HepG2 (cell line): Measurements from ENCODE around the gene NLRX1. TPM values are rescaled to one million over a fixed set of nuclear protein-coding genes. Genes with fewer than 3 reads are reported as not detected.
A peak's percentile ranks its signal among the peaks of the same experiment; 100 is the strongest.

ENCODE experiments used
- ATAC-seq: fragments of 200-7000 bp; cut with Tn5 transposase; 3 replicates; pipeline ENCODE4 v1.9.1; 2020; ENCODE audit warnings: mild to moderate bottlenecking, moderate library complexity
- BruUV-seq: library from RNA; stranded (reverse); fragments of 400-500 nt; replicated peaks from 2 replicates; lab custom pipeline; 2021; lab: Mats Ljungman, UMichigan
- CTCF ChIA-PET: fragments of 300-600 bp; formaldehyde crosslinking; extraction: SDS; loops from one replicate; lab custom pipeline; 2021; ENCODE audit warnings: low total read pairs, inconsistent platforms, low intra/inter-chr PET ratio; lab: Yijun Ruan, JAX
- POLR2A ChIA-PET: fragments of 350-600 bp; sonication (Branson Sonifier 250); formaldehyde crosslinking; loops from one replicate; lab custom pipeline; 2020; ENCODE audit warnings: antibody characterized with exemption, inconsistent platforms; lab: Yijun Ruan, JAX
- DNase-seq: peaks from one replicate; pipeline ENCODE4 v3.0.0-alpha.2; 2015; ENCODE audit warnings: low spot score
- FAIRE-seq: peaks from 3 replicates; lab custom pipeline; 2011; peaks lifted over from hg19 to GRCh38; lab: Jason Lieb, UNC
- H2AFZ ChIP-seq: one replicate; pipeline ENCODE4 v1.6.1; 2011; ENCODE audit warnings: low read length, inconsistent platforms
- H3K27ac ChIP-seq: fragments of 300-600 bp; 3 replicates; pipeline ENCODE4 v1.8.0; 2011; ENCODE audit warnings: mixed run types, mild to moderate bottlenecking, mixed read lengths, low read length, inconsistent platforms; ENCODE audit not compliant: insufficient read depth; ENCODE audit errors: extremely low read length
- H3K27me3 ChIP-seq, 2 experiments: fragments of 200-600 bp in 1 of 2; 2 replicates in 1 of 2; 3 replicates in 1 of 2; pipeline versions ENCODE4 v1.6.0 to v1.8.0; 2011; ENCODE audit warnings: low read length in 2 of 2, mild to moderate bottlenecking in 2 of 2, moderate library complexity in 2 of 2, inconsistent platforms in 1 of 2; ENCODE audit not compliant: insufficient read depth in 2 of 2, control insufficient read depth in 1 of 2
- H3K36me3 ChIP-seq, 2 experiments: fragments of 200-600 bp in 1 of 2; replicated peaks in 1 of 2; 2 replicates in 1 of 2; 3 replicates in 1 of 2; pipeline versions ENCODE4 v1.5.1 to v1.8.0; 2011; ENCODE audit warnings: low read length in 2 of 2, inconsistent platforms in 1 of 2; ENCODE audit not compliant: insufficient read depth in 2 of 2, control insufficient read depth in 1 of 2
- H3K4me1 ChIP-seq: 2 replicates; pipeline ENCODE4 v1.5.1; 2012; ENCODE audit warnings: low read length, inconsistent platforms; ENCODE audit not compliant: insufficient read depth
- H3K4me2 ChIP-seq: 2 replicates; pipeline ENCODE4 v1.6.0; 2011; ENCODE audit warnings: low read depth, low read length, inconsistent platforms
- H3K4me3 ChIP-seq, 3 experiments: fragments of 200-600 bp in 1 of 3; sonication (generic), shearing (Covaris generic) in 1 of 3; replicated peaks in 1 of 3; 2 replicates each; pipeline ENCODE4 v1.5.1; 2011 to 2016; ENCODE audit warnings: low read length in 3 of 3, inconsistent platforms in 2 of 3, low read depth in 2 of 3, mild to moderate bottlenecking in 2 of 3, control low read depth in 1 of 3, mixed read lengths in 1 of 3; ENCODE audit not compliant: insufficient read depth in 1 of 3
- H3K79me2 ChIP-seq: one replicate; pipeline ENCODE4 v1.6.1; 2011; ENCODE audit warnings: low read length, inconsistent platforms; ENCODE audit not compliant: insufficient read depth
- H3K9ac ChIP-seq: 2 replicates; pipeline ENCODE4 v1.6.0; 2011; ENCODE audit warnings: mild to moderate bottlenecking, low read depth, low read length, inconsistent platforms; ENCODE audit not compliant: insufficient read depth
- H3K9me3 ChIP-seq: 2 replicates; pipeline ENCODE4 v1.5.1; 2012; ENCODE audit warnings: mild to moderate bottlenecking, low read length
- H4K20me1 ChIP-seq: 2 replicates; pipeline ENCODE4 v1.6.0; 2011; ENCODE audit warnings: inconsistent platforms, mild to moderate bottlenecking, low read length, moderate library complexity; ENCODE audit not compliant: insufficient read depth
- FIP1L1 ChIP-seq: fragments of 200-400 bp; formaldehyde crosslinking; IDR thresholded peaks from 2 replicates; pipeline ENCODE4 v1.6.1; 2018; ENCODE audit warnings: low read depth, mild to moderate bottlenecking, low read length, moderate library complexity, borderline replicate concordance; ENCODE audit not compliant: insufficient read depth
- HOXA3 ChIP-seq: sonication (generic); formaldehyde crosslinking; IDR thresholded peaks from 2 replicates; pipeline ENCODE4 v1.5.0; 2020; ENCODE audit warnings: missing genetic modification reagents
- RELA ChIP-seq: sonication (generic); formaldehyde crosslinking; IDR thresholded peaks from 2 replicates; pipeline ENCODE4 v1.4.0; 2020; ENCODE audit warnings: missing genetic modification reagents
- RNF2 ChIP-seq: fragments of 450-650 bp; conservative IDR thresholded peaks from 2 replicates; pipeline ENCODE4 v1.6.1; 2016; ENCODE audit warnings: low read depth
- SMARCE1 ChIP-seq: fragments of 450-650 bp; IDR thresholded peaks from 2 replicates; pipeline ENCODE4 v1.6.1; 2017; ENCODE audit warnings: borderline replicate concordance
- THYN1 ChIP-seq: sonication (generic); formaldehyde crosslinking; IDR thresholded peaks from 2 replicates; pipeline ENCODE4 v1.8.1; 2023; ENCODE audit warnings: low read depth, mild to moderate bottlenecking, moderate library complexity, missing genetic modification reagents, borderline replicate concordance
- YEATS4 ChIP-seq: sonication (generic); formaldehyde crosslinking; IDR thresholded peaks from 2 replicates; pipeline ENCODE4 v1.4.0; 2020; ENCODE audit warnings: missing genetic modification reagents, borderline replicate concordance
- ZC3H13 ChIP-seq: sonication (generic); formaldehyde crosslinking; IDR thresholded peaks from 2 replicates; pipeline ENCODE4 v1.8.1; 2023; ENCODE audit warnings: mild to moderate bottlenecking, missing genetic modification reagents, moderate library complexity
- ZNF282 ChIP-seq: fragments of 450-650 bp; IDR thresholded peaks from 2 replicates; pipeline ENCODE4 v1.6.1; 2018; ENCODE audit not compliant: partially characterized antibody
- ZNF550 ChIP-seq: sonication (generic); formaldehyde crosslinking; IDR thresholded peaks from 2 replicates; pipeline ENCODE4 v1.4.0; 2020; ENCODE audit warnings: mild to moderate bottlenecking, missing genetic modification reagents, borderline replicate concordance
- ZNF556 ChIP-seq: sonication (generic); formaldehyde crosslinking; IDR thresholded peaks from 2 replicates; pipeline ENCODE4 v1.4.0; 2020; ENCODE audit warnings: mild to moderate bottlenecking, missing genetic modification reagents, borderline replicate concordance
- ZNF766 ChIP-seq: sonication (generic); formaldehyde crosslinking; IDR thresholded peaks from 2 replicates; pipeline ENCODE4 v1.5.0; 2020; ENCODE audit warnings: missing genetic modification reagents, borderline replicate concordance
- ZNF773 ChIP-seq: sonication (generic); formaldehyde crosslinking; IDR thresholded peaks from 2 replicates; pipeline ENCODE4 v1.4.0; 2020; ENCODE audit warnings: missing genetic modification reagents, borderline replicate concordance
- WGBS: methylation state at CpG from one replicate; pipeline ENCODE4 v1.1.6; 2017; ENCODE audit warnings: low lambda C conversion rate; 5-methylcytosine and 5-hydroxymethylcytosine counted together
- in situ Hi-C: cut with HindIII; loops from 2 replicates; pipeline ENCODE4 v1.10.0; 2017; ENCODE audit warnings: low pct_unique_long_range_greater_than_20kb; ENCODE audit not compliant: extremely low pct_ligation_motif_present
- intact Hi-C: fragments of 100-400 bp; cut with micrococcal nuclease; formaldehyde crosslinking; loops from one replicate; pipeline ENCODE4 v1.10.0; 2022; ENCODE audit not compliant: unreplicated experiment
- polyA plus RNA-seq, 8 experiments: library from polyadenylated mRNA; depleted of rRNA in 3 of 8; stranded (reverse) in 7 of 8; unstranded in 1 of 8; fragments of >200 nt; fragmentation: Illumina TruSeq in 4 of 8; extraction: Trizol in 4 of 8; gene quantifications; 2 replicates each; pipeline versions ENCODE4 v1.2.1 to v1.2.3, GENCODE V29; 2011 to 2016; ENCODE audit warnings: low read depth in 4 of 8, missing spikeins in 1 of 8, mixed read lengths in 1 of 8; ENCODE audit not compliant: insufficient read depth in 1 of 8
- total RNA-seq, 5 experiments: library from RNA; depleted of rRNA; stranded (reverse); fragments of >200 nt; fragmentation: Illumina TruSeq; extraction: Trizol; gene quantifications; 2 replicates each; pipeline ENCODE4 v1.2.3, GENCODE V29; 2016; ENCODE audit warnings: low read depth in 1 of 5
- TF ChIP-seq, protein P1 (sequence below): sonication (generic); formaldehyde crosslinking; IDR thresholded peaks from 2 replicates; pipeline ENCODE4 v1.9.0; 2022; ENCODE audit warnings: low read depth, missing genetic modification reagents
- TF ChIP-seq, protein P2 (sequence below): sonication (generic); formaldehyde crosslinking; IDR thresholded peaks from 2 replicates; pipeline ENCODE4 v1.8.1; 2023; ENCODE audit warnings: missing genetic modification reagents, mild to moderate bottlenecking, borderline replicate concordance
- TF ChIP-seq, protein P3 (sequence below): sonication (generic); formaldehyde crosslinking; IDR thresholded peaks from 2 replicates; pipeline ENCODE4 v1.4.0; 2020; ENCODE audit warnings: mild to moderate bottlenecking, missing genetic modification reagents
- TF ChIP-seq, protein P4 (sequence below): IDR thresholded peaks from 2 replicates; pipeline ENCODE4 v1.6.1; 2016; ENCODE audit warnings: missing compliant biosample characterization, missing genetic modification reagents, borderline replicate concordance
- TF ChIP-seq, protein P5 (sequence below): sonication (generic); formaldehyde crosslinking; IDR thresholded peaks from 2 replicates; pipeline ENCODE4 v1.5.0; 2020; ENCODE audit warnings: mild to moderate bottlenecking, missing genetic modification reagents
- TF ChIP-seq, protein P6 (sequence below): IDR thresholded peaks from 2 replicates; pipeline ENCODE4 v1.6.1; 2016; ENCODE audit warnings: control low read depth

NLRX1 gene
- total and polyA plus RNA-seq, 2 of the 13 experiments (the other 11 are each of a cell fraction or from before 2014, with no cell fraction given), result 8.7 to 11.0 TPM

DNA sequence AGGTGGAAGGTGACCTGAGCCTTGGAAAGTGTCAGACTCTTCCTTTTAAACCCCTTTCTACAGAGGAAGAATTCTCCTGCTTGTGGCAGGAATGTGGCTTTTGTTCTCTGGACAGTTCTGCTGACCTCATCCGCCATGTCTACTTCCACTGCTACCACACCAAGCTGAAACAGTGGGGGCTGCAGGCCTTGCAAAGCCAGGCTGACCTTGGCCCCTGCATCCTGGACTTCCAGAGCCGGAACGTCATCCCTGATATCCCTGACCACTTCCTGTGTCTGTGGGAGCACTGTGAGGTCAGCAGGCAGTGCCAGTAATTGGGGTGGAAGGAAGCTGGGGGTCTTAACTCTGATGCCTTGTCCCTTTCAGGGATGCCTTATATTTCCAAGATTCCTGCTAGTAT, 37.9 kb upstream of the NLRX1 start:
- in situ Hi-C loops, result no loop called here
- Histone ChIP-seq H3K4me2 (no peak overlapping the region), H3K4me1 (peaks cover 20% of the 10 kb centered on the region), H3K27me3 (no peaks in the 10 kb centered on the region), H3K79me2 (peaks cover 2% of the 10 kb centered on the region), H2AFZ (no peak overlapping the region), H4K20me1 (no peaks in the 10 kb centered on the region), H3K36me3 (peaks cover 21 to 35% of the 10 kb centered on the region in 2 experiments), H3K4me3 (no peak overlapping the region), H3K27ac (peak overlapping the region; percentile 33), H3K9ac (no peak overlapping the region), H3K9me3 (no peaks in the 10 kb centered on the region)
- FAIRE-seq (no peak), DNase-seq (peak; percentile 56), ATAC-seq (peak; percentile 74)
- no TSS peak for BruUV-seq
- WGBS, result 53% methylated on average over 3 of the region's 3 CpGs
- ChIA-PET POLR2A (interaction anchor here (0.9 to 2.4 kb wide), 2 partner anchors 10 to 45 kb away, joined by 3 to 11 read pairs; partner anchors contain the start of genes HINFP and HMBS), CTCF (no interaction called here)
- intact Hi-C loops, result no loop called here
- TF ChIP-seq FIP1L1 (no peak), ZNF773 (CRISPR knock-in tag) (no peak), ZNF766 (no peak), ZNF556 (CRISPR knock-in tag) (no peak), THYN1 (CRISPR knock-in tag) (no peak), RNF2 (no peak), HOXA3 (CRISPR knock-in tag) (peak; percentile 92), SMARCE1 (no peak), YEATS4 (CRISPR knock-in tag) (no peak), ZC3H13 (CRISPR knock-in tag) (no peak), ZNF282 (no peak), RELA (CRISPR knock-in tag) (no peak), ZNF550 (no peak)
- TF ChIP-seq, protein P1, sequence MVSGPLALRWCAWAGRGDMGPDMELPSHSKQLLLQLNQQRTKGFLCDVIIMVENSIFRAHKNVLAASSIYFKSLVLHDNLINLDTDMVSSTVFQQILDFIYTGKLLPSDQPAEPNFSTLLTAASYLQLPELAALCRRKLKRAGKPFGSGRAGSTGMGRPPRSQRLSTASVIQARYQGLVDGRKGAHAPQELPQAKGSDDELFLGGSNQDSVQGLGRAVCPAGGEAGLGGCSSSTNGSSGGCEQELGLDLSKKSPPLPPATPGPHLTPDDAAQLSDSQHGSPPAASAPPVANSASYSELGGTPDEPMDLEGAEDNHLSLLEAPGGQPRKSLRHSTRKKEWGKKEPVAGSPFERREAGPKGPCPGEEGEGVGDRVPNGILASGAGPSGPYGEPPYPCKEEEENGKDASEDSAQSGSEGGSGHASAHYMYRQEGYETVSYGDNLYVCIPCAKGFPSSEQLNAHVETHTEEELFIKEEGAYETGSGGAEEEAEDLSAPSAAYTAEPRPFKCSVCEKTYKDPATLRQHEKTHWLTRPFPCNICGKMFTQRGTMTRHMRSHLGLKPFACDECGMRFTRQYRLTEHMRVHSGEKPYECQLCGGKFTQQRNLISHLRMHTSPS (CRISPR knock-in tag), result no peak
- TF ChIP-seq, protein P2, sequence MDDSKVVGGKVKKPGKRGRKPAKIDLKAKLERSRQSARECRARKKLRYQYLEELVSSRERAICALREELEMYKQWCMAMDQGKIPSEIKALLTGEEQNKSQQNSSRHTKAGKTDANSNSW (CRISPR knock-in tag), result no peak
- TF ChIP-seq, protein P3, sequence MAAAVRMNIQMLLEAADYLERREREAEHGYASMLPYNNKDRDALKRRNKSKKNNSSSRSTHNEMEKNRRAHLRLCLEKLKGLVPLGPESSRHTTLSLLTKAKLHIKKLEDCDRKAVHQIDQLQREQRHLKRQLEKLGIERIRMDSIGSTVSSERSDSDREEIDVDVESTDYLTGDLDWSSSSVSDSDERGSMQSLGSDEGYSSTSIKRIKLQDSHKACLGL (CRISPR knock-in tag), result no peak
- TF ChIP-seq, protein P4, sequence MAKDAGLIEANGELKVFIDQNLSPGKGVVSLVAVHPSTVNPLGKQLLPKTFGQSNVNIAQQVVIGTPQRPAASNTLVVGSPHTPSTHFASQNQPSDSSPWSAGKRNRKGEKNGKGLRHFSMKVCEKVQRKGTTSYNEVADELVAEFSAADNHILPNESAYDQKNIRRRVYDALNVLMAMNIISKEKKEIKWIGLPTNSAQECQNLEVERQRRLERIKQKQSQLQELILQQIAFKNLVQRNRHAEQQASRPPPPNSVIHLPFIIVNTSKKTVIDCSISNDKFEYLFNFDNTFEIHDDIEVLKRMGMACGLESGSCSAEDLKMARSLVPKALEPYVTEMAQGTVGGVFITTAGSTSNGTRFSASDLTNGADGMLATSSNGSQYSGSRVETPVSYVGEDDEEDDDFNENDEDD (CRISPR knock-in tag), result no peak
- TF ChIP-seq, protein P5, sequence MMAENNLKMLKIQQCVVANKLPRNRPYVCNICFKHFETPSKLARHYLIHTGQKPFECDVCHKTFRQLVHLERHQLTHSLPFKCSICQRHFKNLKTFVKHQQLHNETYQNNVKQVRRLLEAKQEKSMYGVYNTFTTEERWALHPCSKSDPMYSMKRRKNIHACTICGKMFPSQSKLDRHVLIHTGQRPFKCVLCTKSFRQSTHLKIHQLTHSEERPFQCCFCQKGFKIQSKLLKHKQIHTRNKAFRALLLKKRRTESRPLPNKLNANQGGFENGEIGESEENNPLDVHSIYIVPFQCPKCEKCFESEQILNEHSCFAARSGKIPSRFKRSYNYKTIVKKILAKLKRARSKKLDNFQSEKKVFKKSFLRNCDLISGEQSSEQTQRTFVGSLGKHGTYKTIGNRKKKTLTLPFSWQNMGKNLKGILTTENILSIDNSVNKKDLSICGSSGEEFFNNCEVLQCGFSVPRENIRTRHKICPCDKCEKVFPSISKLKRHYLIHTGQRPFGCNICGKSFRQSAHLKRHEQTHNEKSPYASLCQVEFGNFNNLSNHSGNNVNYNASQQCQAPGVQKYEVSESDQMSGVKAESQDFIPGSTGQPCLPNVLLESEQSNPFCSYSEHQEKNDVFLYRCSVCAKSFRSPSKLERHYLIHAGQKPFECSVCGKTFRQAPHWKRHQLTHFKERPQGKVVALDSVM (CRISPR knock-in tag), result 0 out of 2 replicates have a peak, but pooled peaks have one; percentile 28
- TF ChIP-seq, protein P6, sequence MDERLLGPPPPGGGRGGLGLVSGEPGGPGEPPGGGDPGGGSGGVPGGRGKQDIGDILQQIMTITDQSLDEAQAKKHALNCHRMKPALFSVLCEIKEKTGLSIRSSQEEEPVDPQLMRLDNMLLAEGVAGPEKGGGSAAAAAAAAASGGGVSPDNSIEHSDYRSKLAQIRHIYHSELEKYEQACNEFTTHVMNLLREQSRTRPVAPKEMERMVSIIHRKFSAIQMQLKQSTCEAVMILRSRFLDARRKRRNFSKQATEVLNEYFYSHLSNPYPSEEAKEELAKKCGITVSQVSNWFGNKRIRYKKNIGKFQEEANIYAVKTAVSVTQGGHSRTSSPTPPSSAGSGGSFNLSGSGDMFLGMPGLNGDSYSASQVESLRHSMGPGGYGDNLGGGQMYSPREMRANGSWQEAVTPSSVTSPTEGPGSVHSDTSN (CRISPR knock-in tag), result no peak
